NCI-H2227 (cell line): Measurements from ENCODE around the gene TMEM181.
"Not testable (repeated sequence)": the region's sequence is repeated elsewhere in the genome, so short reads cannot be mapped to it uniquely, and the experiment has no call there.

Source experiments
- DNase-seq: peaks from one replicate; lab custom pipeline; 2025; ENCODE audit not compliant: unreplicated experiment; lab: John Stamatoyannopoulos, UW

TMEM181 gene

DNA sequence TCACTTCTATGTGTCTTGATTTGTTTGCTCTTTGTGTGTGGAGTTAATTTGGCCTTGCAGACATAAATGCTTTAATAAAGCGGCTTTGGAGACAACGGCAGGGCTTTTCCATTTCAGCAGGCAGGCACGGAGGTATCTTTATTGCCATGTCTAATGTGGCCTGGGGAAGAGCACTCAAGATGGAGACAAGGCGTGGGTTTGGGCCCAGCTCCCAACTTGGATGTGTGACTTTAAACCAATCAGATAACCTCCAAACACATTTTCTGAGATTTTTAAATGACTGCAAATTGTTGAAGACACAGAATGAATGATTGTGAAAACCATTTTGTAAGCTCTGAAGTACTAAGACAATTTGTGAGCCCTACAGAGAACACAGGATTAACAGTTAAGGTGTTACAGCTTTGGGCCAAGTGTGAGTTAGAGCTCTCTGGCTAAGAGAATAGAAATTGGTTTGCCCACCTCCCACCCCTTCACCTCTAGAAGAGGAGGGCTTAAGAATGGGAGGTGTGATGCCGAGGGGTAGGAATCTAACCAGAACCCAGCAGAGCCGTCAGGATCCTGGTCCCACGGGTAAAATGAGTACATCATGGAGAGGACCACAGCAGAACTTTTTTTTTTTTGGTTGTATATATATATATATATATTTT is 75.7 kb downstream of the TMEM181 start:
- DNase-seq = no peak

DNA sequence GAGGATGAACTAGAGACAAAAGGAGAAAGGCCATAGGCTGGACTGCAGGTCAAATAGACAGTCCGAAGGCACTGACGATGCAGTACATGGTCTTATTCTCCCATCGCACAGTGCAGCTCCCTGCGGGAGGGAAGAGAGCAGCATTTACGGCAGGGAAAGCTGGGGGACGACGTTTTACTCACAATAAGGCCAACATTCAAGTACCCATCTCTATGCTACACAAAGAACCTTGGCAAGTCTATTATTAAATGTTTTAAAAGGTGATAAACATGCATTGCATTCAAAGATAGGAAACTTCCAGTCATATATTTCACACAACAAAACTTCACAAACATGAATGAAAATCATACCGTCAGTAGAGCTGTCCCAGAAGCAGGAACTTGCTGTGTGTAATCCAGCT is 76.9 kb downstream of the TMEM181 start:
- DNase-seq = no peak

DNA sequence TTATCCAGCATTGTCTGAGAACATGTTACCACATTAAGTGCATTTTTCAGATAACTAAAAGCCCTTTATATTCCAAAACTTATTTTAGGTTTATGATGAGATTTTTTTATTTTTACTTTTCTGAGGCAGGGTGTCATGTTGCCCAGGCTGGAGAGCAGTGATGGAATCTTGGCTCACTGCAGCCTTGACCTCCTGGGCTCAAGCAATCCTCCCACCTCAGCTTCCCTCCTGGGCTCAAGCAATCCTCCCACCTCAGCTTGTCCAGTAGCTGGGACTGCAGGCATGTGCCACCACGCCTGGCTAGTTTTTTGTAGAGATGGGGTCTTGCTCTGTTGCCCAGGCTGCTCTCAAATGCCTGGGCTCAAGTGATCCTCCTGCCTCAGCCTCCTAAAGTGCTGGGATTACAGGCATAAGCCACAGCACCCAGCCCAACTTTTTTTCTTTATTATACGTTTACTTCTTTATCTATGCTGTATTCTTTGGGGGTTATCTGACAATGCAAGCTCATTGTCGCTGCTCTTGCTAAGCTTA is 78.5 kb downstream of the TMEM181 start:
- DNase-seq = no peak

DNA sequence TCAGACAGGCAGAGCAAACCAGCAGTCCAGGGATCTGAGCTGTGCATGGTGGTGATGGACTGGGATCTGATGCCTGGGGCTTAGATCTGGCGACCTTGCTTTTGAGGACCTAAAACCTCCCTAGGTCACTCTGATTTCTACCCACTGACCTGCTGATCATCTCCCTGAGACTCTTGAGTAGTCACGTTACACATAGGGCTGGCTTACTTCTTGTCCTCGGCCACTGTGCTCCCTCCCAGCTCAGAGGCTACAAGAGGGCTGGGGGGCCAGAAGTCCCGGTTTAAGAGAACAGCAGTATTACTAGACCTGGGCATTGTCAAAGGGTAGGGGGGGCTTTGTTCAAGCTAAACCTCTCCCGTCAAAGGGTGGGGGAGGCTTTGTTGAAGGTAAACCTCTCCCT is 79.2 kb downstream of the TMEM181 start:
- DNase-seq = no peak

DNA sequence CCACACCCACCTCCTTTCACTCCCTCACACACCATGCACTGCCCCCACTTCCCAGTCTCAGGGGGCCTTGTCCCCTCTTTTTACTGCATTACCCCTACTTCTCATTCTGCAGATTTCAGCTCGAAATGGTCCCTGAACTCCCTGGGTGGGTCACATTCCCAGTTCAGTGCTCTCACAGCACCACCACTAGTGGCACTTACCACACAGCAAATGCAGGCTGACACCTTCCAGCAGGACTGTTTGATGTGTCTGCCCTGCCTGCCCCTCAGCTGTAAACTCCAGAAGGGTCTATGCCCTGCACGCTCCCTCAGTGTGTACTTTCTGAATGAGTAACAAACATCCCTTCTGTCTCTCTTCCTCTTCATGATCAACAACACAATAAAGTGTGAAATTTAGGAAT is 80.6 kb downstream of the TMEM181 start:
- DNase-seq = no peak

DNA sequence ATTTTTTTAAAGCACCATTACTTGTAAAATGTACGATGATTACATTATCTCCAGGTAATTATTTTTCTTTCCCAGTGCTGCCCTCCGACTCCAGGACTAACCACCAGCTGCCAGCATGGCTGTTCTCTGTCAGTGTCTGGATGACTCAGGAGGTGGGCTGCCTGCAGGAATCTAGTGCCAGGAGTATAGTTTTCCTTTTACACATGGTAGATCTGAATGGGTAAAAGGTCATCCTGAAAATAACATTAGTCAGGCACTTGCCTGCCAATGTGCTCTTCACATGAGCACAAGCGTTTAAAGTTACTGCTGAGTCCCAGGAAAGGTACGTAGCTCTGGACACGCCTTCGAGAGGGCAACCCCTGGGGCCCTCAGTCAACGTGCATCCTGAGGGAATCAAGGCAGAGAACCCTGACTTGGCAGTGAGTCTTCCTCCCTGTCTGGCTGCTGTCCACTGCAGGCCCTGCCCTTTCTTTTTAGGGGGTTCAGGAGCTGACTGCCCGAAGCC is 82.3 kb downstream of the TMEM181 start:
- DNase-seq = no peak

DNA sequence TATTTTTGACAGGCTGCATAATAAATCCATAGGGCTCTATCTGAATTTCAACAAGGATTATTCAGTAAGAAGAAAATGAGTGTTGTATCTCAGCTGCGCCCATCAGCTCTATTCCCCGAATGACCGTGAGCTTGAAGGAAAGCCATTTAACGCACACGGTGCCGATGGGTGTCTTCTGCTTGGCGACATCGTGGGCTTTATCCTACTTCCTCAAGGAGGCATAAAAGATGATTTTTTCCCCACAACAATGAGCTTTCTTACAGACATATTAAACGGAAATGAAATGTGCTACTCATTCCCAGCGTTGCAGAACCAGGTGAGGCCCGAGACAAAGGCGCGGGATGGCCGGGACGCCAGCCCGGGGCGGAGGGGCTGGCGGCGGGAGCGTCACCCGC is 83.9 kb downstream of the TMEM181 start:
- no peak for DNase-seq

DNA sequence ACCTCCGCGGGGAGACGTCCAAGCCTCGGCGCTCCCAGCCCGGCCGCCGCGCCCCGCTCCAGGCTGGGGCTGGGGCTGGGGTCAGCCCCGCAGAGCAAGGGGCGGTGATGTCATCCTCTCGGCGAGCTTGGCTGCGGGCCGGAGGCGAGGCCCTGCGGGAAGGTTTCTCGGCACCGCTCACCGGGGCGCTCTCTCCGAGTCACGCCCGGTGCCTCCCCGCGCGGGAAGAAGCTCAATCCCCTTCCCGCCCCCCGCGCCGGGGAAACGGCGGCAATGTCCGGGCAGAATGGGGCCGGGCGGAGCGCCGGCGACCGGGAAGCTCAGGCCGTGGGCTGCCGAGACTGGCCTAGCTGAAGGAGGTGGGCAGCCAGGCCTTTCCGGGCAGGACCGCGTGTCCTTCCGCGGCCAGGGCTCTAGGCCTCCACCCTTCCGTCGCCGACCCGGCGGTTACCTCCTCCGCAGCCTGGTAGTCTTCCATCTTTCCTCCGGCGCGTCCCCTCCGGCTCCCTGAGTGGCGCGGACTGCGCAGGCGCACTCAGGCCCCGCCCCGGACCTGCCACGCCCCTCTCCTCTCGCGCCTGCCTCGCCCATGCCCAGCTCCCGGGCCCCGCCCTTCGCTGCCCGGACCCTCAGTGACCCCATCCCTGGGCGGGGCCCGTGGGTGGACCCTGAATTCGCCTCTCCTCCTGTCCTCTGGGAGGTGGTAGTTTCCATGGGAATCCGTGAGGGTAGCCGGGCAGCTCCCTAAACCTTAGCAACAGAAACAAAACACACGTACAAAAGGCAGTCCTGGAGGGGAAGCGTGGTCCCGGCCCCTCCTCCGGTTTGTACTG is 84.6 kb downstream of the TMEM181 start, which contains the start of gene DYNLT1:
Gene DYNLT1, minus strand, starts transcription at position 513 of the 833 bp plus-strand sequence. Its CDS starts 35 bp downstream, at position 478.
- peak; percentile 92 for DNase-seq

DNA sequence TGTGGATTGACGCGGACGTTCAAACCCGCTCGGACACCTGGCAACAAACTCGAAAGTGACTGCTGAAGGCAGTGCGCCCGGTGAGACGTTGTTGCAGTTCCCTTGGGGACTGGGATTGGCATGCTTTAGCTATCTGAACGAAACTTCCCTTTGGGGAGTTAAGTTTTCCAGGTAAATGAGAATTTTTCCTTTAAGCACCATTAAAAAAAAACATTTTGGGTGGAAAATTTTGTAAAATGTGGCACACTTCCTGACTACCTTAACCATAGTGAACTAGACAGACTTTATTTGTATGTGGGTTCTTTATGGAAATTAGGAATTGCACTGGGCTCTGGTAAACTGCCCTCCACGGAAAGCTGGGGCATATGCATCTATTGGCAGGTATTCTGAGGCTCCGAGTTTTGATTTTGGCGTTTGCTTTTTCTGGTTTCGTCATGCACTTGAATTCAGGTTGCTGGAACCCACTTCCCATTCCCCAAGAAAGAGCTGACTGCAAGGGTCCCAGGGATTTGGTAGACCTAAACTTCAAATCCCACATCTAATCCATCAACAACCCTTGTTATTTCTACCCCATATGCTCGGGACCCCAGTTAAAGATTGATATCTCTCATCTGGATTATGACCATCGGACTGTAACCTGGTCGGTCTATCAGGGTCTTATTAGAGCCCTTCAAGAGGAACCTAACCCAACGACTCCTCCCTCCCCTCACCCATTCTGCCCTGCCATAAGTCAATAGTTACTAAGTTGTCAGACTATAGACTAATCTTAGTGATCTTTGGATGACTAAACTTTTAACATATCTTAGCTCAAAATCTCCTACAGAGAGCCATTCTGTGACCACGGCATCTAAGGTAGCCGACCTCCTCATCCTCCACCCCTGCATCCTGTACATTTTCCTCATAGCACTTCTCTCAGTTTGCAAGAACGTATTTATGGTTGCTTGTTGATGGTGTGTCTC is 85.5 kb downstream of the TMEM181 start:
- no peak for DNase-seq

DNA sequence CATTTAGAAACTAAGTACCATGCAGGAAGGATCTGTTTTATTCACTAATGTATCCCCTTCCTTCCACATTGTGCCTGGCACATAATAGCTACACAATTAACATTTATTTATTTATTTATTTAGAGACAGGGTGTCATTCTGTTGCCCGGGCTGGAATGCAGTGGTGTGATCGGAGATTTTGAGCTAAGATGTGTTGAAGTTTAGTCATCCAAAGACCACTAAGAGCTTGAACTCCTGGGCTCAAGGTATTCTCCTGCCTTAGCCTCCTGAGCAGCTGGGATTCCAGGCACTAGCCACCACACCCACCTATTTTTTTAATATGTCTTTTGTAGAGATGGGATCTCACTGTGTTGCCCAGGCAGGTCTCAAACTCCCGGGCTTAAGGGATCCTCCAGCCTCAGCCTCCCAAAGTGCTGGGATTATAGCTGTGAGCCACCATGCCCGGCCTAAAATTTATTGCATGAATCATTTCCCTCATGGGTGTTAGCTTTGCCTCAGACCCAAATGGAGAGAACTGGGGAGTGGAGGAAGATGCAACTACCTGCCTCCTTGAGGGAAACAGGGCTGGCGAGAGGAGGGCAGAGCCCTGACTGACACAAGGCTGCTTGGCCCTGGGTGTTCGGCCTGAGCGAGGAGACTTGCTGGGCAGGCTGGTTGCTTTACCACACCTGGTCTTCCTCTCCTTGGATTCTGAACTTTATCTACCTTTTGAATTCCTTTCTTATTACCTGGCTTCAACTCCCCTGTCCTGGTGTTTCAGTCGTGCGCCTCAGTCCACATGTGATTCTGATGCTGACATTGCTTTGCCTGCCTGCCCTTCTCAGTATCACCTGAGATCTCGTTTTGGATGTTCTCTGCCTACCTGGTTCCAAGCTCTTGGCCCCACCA is 86.4 kb downstream of the TMEM181 start:
- no peak for DNase-seq

DNA sequence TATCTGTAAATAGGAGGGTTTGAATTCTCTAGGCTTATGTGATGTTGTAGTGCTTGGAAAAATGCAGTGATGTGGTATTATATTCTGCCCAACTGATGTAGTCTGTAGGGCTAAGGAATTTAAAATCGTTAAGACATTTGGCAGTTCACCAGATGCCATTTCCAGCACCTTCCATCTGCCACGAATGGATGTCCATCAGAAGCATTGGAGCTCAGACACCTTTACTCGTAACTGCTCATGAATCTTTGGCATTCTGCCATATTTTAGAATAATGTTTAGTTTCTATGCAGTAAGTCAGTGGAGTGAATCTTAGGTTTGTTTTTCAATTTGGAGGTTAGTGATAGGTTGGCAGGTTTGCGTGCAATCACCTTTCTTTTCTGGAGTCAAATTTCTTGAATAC is 87.6 kb downstream of the TMEM181 start:
- no peak for DNase-seq

DNA sequence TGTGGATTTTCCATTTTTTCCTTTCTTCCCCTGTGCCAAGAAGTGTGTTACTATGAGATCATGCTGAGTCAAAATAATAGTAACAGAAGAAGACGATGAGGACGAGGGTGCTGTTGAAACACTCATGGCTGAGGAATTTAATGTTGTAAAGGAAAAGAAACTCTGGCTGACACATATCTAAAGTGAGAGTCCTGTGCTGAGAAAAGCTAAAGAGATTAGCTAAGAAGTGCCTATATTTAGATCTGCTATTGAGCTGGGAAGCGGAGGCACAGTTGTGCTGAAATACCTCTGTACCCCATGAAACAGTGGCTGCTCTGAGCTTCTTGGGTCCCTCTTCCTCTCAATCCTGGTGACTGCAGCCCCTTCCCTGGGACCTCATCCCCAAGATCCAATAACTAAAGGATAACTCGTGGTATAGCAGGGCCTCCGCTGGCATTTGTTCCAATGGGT is 88.8 kb downstream of the TMEM181 start:
- DNase-seq = no peak

DNA sequence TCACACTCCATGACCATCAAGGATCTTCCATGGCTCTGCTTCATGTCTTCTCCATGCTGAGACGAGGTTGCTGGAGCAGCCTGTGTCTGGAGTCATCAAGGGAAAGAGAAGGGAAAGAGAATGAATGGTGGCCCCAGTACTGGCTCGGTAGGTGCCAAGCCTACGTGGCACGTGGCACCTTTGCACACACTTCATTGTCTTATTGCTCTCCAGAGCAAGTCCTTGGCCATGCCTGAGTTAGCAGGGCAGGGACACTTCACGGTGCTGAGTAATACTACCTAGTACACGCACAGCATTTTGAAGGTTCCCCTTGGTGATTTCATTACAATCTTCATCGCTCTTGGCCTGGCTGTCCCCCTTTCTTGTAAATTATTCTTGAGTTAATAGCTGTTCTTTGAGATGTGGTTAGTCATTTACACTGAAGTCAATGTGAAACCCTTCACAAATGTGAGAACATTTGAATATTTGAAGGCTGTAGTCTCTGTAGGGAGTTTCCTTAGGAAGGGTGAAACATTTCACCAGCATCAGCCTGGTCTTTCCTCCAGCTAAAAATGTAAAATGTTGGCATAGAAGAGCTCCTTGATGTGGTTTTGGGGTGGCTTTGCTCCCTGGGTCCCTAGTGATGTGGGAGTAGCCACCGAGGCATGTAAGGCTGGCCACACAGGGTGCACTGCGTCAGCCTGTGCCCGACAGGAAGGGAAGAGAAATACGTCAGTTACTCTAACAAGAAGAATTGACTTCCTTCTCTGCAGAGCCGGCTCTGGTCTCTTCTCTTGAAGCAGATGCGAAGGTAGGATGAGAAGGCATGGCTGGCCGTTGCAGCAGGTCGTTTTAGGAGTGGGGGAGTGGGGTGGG is 89.6 kb downstream of the TMEM181 start, which contains the start of gene SYTL3:
Gene SYTL3, plus strand, starts transcription at position 766 of the 855 bp plus-strand sequence. CDS start 13,215 bp downstream, outside the sequence.
- no peak for DNase-seq

DNA sequence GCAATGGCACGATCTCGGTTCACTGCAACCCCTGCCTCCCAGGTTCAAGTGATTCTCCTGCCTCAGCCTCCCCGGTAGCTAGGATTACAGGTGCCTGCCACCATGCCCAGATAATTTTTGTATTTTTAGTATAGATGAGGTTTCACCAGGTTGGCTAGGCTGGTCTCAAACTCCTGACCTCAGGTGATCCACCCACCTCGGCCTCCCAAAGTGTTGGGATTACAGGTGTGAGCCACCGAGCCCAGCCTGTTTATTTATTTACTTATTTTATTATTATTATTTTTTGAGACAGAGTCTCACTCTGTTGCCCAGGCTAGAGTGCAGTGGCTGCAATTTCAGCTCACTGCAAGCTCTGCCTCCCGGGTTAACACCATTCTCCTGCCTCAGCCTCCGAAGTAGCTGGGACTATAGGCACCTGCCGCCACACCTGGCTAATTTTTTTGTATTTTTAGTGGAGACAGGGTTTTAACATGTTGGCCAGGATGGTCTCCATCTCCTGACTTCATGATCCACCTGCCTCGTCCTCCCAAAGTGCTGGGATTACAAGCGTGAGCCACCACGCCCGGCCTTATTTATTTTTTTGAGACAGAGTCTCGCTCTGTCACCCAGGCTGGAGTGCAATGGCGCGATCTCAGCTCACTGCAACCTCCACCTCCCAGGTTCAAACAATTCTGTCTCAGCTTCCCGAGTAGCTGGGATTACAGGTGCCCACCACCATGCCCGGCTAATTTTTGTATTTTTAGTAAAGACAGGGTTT is 92.3 kb downstream of the TMEM181 start:
- DNase-seq = not testable (repeated sequence)

DNA sequence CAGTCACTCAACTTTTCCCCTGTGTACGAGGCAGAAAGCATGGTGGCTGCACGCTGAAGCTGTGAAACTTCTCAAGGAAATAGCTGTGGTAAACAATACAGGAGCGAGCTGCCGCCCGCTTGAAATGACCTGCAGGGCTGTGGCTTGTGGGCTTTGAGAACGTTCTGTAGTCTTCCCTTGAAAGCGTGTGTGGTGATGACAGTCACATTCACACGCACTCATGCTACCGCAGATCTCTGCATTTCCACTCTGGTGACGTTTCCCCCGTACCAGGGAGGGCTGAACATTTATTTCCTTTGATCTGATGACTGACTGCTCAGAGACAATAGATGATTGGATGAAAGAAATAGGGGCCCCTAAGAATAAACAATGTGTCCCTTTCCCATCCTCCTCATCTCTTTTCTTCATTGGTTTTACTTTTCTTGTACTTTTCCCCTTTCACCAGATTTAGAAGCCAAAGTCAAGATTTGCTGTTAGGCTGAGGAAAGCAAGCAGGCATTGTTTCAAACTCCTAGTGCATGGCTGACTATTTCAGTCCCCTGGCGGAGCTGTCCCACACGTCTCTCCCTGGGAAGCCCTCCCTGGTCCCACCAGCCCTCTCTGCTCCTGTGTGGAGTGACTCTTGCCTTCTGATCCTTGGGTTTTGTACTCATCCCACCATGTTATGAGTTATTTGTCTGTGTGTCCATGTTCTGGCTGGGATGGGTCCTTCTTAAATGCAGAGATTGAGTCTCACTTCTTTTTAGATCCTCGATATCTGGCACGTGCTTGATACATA is 93.9 kb downstream of the TMEM181 start:
- no peak for DNase-seq

DNA sequence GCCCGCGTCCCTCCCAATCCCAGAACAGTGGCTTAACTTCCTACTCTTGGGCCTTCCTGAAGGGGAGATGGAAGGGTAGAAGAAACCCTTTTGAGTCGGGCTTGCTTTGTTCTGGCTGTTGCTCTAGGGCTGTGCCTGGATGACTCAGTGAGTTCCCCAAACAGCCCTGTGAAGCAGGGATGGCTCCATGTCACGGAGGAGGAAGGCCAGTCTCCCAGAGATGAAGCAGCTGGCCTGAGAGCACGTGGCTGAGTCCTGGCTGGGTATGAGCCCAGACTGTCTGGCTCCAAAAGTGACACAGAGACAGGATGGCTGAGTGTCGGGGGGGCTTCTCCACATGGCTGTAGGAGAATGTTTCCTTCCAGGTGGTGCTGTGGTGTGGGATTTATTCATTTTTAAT is 94.6 kb downstream of the TMEM181 start:
- no peak for DNase-seq

DNA sequence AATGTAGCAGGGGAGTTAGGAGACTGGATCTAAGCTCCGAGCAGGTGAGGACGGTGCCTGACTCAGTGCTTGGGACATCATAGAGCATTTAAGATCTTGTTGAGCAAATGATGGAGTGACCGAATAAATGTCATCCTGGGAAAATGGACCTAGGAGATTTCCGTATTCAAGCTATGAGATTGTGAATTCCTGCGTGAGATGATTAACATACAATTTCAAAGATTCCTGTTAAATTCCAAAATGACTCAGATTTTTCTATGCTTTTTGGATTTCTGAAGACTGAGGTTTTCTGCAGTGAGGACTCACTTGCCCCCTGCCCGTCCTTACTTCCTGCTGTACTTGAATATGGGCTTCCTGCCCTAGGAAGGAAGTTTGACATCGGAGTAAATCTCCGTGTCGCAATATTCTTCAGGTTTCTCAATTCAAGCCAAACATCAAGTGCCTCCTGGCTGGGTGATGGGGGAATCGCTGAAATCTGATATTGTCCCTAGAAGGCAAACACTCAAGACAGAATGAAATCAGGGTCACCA is 95.1 kb downstream of the TMEM181 start:
- DNase-seq = no peak
